ENCODE data around the gene RAI14.

GRCh38 chr5:34712565-34712964 lies 56.4 kb downstream of the RAI14 start:
- TF ChIP-seq CTCF (conservative IDR thresholded peaks at IDR 0.05; ENCODE audit: low read length): no peak
- TF ChIP-seq EZH2phosphoT487 (IDR thresholded peaks at IDR 0.05; ENCODE audit: borderline replicate concordance, low read depth, low read length): no peak
